Esophagus muscularis mucosa (tissue), 4 donors: ENCODE results near the gene CELF4.

Experiments
- EP300 ChIP-seq: sonication (generic); formaldehyde crosslinking; IDR thresholded peaks from one replicate; pipeline ENCODE4 v1.6.1; 2017; ENCODE audit warnings: antibody characterized with exemption
- POLR2A ChIP-seq: fragments of 450-650 bp; IDR thresholded peaks from one replicate; pipeline ENCODE4 v1.6.1; 2017; ENCODE audit warnings: antibody characterized with exemption, moderate library complexity, mild to moderate bottlenecking, low read depth
- TF ChIP-seq, protein P1 (sequence below), 3 experiments: fragments of 200-600 bp in 2 of 3; fragments of 450-650 bp in 1 of 3; sonication (generic) in 2 of 3; IDR thresholded peaks; one replicate each; pipeline ENCODE4 v1.5.1; 2017 to 2019; ENCODE audit warnings: antibody characterized with exemption in 3 of 3, mild to moderate bottlenecking in 2 of 3, moderate library complexity in 1 of 3

DNA sequence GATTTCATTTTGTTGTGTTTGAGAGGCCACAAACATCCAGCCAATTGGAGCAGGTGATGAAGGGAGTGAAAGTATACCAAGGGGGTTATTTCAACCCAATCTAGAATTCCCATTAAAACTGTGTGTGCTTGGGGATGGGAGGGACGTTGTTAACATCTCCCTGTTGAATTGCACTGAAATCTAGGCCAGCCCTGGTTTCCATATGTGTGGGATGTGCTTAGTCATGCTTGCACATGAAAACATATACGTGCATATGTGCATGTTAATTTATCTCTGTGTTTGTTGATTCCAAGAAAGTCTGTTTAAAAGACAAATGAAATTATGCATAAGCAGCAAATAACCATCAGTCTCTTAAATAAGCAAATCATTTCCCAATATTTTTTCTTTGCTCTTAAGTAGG, 5.6 kb downstream of the CELF4 start:
- TF ChIP-seq, protein P1, sequence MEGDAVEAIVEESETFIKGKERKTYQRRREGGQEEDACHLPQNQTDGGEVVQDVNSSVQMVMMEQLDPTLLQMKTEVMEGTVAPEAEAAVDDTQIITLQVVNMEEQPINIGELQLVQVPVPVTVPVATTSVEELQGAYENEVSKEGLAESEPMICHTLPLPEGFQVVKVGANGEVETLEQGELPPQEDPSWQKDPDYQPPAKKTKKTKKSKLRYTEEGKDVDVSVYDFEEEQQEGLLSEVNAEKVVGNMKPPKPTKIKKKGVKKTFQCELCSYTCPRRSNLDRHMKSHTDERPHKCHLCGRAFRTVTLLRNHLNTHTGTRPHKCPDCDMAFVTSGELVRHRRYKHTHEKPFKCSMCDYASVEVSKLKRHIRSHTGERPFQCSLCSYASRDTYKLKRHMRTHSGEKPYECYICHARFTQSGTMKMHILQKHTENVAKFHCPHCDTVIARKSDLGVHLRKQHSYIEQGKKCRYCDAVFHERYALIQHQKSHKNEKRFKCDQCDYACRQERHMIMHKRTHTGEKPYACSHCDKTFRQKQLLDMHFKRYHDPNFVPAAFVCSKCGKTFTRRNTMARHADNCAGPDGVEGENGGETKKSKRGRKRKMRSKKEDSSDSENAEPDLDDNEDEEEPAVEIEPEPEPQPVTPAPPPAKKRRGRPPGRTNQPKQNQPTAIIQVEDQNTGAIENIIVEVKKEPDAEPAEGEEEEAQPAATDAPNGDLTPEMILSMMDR (IDR thresholded peaks at IDR 0.05), result no peak
- TF ChIP-seq POLR2A, result no peak
- TF ChIP-seq EP300, result no peak
